Heart left ventricle (tissue), 16 donors: ENCODE data around the gene YIPF3. TPM values are rescaled to one million over a fixed set of nuclear protein-coding genes. Genes with fewer than 3 reads are reported as not detected.
"Not testable (repeated sequence)": the region's sequence is repeated elsewhere in the genome, so short reads cannot be mapped to it uniquely, and the experiment has no call there.

ENCODE experiments used
- ATAC-seq, 4 donors: fragments of 200-7000 bp; cut with Tn5 transposase; one replicate each; pipeline ENCODE4 v1.9.1; 2020 to 2022; ENCODE audit warnings: moderate library complexity in 4 of 4, mild to moderate bottlenecking in 3 of 4, moderate number of reproducible peaks in 1 of 4
- DNase-seq, 5 donors: peaks; one replicate each; pipeline ENCODE4 v3.0.0-alpha.2; 2020
- H3K27ac ChIP-seq, 12 donors: fragments of 200-600 bp; sonication (generic) in 4 of 12; one replicate each; pipeline versions ENCODE4 v1.5.0 to v1.8.0; 2016 to 2022; ENCODE audit warnings: mild to moderate bottlenecking in 2 of 12
- H3K27me3 ChIP-seq, 9 donors: fragments of 200-600 bp; sonication (generic) in 2 of 9; one replicate each; pipeline versions ENCODE4 v1.5.1 to v1.8.0; 2016 to 2022; ENCODE audit warnings: mild to moderate bottlenecking in 3 of 9
- H3K36me3 ChIP-seq, 9 donors: fragments of 200-600 bp; sonication (generic) in 2 of 9; one replicate each; pipeline versions ENCODE4 v1.5.0 to v1.8.0; 2018 to 2022; ENCODE audit warnings: mild to moderate bottlenecking in 2 of 9
- H3K4me1 ChIP-seq, 12 donors: fragments of 200-600 bp; sonication (generic) in 4 of 12; one replicate each; pipeline versions ENCODE4 v1.5.0 to v1.8.0; 2016 to 2022; ENCODE audit warnings: mild to moderate bottlenecking in 3 of 12
- H3K4me3 ChIP-seq, 12 donors: fragments of 200-600 bp; sonication (generic) in 4 of 12; one replicate each; pipeline versions ENCODE4 v1.5.0 to v1.8.0; 2017 to 2022; ENCODE audit warnings: mild to moderate bottlenecking in 9 of 12, moderate library complexity in 4 of 12
- H3K9me3 ChIP-seq, 12 donors: fragments of 200-600 bp; sonication (generic) in 4 of 12; one replicate each; pipeline versions ENCODE4 v1.5.0 to v1.8.0; 2016 to 2022; ENCODE audit warnings: mild to moderate bottlenecking in 1 of 12
- POLR2A ChIP-seq, 2 donors: fragments of 450-650 bp; IDR thresholded peaks; one replicate each; pipeline ENCODE4 v1.6.1; 2017; ENCODE audit warnings: antibody characterized with exemption in 2 of 2, mild to moderate bottlenecking in 2 of 2, moderate library complexity in 2 of 2
- WGBS, 4 donors: extraction: QIAGEN DNeasy Blood & Tissue Kit in 2 of 4; methylation state at CpG; one replicate each; pipeline versions ENCODE4 v1.1.5 to v1.1.7; 2013 to 2018; 5-methylcytosine and 5-hydroxymethylcytosine counted together
- intact Hi-C, 10 donors: fragments of 100-400 bp; cut with DNase I; formaldehyde crosslinking; loops; one replicate each; pipeline versions ENCODE4 v1.11.1 to v1.14.2; 2022
- polyA plus RNA-seq, 2 donors: library from polyadenylated mRNA; stranded (reverse); fragments of 200-250 nt; gene quantifications; one replicate each; pipeline ENCODE4 v1.2.3, GENCODE V29; 2013
- total RNA-seq, 9 donors: library from RNA; depleted of rRNA in 2 of 9; stranded (reverse); fragments of >200 nt in 2 of 9; fragmentation: NEBNext Ultra II Directional in 3 of 9; extraction: Animal tissue kit (Norgen Biotek cat#: 25700) in 3 of 9; gene quantifications; one replicate each; pipeline versions ENCODE4 v1.1.0 to v1.2.4, GENCODE V29; 2016 to 2023
- TF ChIP-seq, protein P1 (sequence below), 12 donors: fragments of 200-600 bp; sonication (generic) in 4 of 12; IDR thresholded peaks; one replicate each; pipeline versions ENCODE4 v1.5.0 to v1.8.0; 2018 to 2022; ENCODE audit warnings: antibody characterized with exemption in 12 of 12, mild to moderate bottlenecking in 5 of 12
- donor health status: ischemic (EF 13 %, LVEDD 7.1; RV severe dilation, severe dysfunction).
- donor health status: healthy with polysubstance abuse.
- donor health status: DM: no; HTN: yes; CAD: no.
- donor health status: DM: no; HTN: no; CAD: no.
- donor health status: ischemic (EF 25% LVEDD 6.9; RV normal size, moderate dysfunction).
- donor health status: ischemic (EF 25% LVEDD 5.7; RV mildly dilated, moderate dysfunction).
- donor health status: healthy.
- donor health status: DM: yes; HTN: yes; CAD: no.
- donor health status: ischemic (EF 35%, LVEDD 5.7; RV mildly dilated, moderate dysfunction).
- donor health status: nonischemic (EF 11% LVEDD 7.7; RV severe dilation, severe dysfunction).
- donor health status: DM: yes; HTN: yes; CAD: no.
- donor health status: PGD.
- donor health status: ischemic (EF 29% LVEDD 5.4; RV normal size, mild dysfunction).
- donor health status: nonischemic (EF 23%, LVEDD 6.1; RV moderate dilation, normal function).

YIPF3 gene
- total and polyA plus RNA-seq, 11 donors, result 63.4 to 132 (median 75.3) TPM

DNA sequence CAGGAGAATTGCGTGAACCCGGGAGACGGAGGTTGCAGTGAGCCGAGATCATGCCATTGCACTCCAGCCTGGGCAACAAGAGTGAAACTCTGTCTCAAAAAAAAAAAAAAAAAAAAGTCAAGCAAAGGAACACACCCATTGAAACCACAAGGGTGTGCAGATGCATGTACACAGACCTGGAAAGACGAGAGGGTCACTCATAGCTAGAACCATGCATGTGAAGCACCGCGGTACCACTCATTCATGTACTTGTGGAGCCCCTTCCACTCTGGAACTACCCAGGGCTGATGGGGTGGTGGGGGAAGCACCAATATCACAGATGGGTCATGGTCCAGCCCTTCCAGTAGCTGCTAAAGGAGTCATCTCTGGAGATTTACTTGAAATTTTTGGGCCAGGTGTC lies 46.8 kb downstream of the YIPF3 start:
- H3K4me3 ChIP-seq, result no peak overlapping the region
- no peak for DNase-seq
- H3K4me1 ChIP-seq, result peaks cover 0 to 29% (median 4%) of the 10 kb centered on the region in 12 donors
- H3K27ac ChIP-seq, result peak overlapping the region in 5 of 12 donors; percentile 28 to 95 (median 79)
- H3K9me3 ChIP-seq, result no peaks in the 10 kb centered on the region
- intact Hi-C loops, result no loop called here
- TF ChIP-seq POLR2A (IDR thresholded peaks at IDR 0.05), result no peak
- TF ChIP-seq, protein P1, sequence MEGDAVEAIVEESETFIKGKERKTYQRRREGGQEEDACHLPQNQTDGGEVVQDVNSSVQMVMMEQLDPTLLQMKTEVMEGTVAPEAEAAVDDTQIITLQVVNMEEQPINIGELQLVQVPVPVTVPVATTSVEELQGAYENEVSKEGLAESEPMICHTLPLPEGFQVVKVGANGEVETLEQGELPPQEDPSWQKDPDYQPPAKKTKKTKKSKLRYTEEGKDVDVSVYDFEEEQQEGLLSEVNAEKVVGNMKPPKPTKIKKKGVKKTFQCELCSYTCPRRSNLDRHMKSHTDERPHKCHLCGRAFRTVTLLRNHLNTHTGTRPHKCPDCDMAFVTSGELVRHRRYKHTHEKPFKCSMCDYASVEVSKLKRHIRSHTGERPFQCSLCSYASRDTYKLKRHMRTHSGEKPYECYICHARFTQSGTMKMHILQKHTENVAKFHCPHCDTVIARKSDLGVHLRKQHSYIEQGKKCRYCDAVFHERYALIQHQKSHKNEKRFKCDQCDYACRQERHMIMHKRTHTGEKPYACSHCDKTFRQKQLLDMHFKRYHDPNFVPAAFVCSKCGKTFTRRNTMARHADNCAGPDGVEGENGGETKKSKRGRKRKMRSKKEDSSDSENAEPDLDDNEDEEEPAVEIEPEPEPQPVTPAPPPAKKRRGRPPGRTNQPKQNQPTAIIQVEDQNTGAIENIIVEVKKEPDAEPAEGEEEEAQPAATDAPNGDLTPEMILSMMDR (IDR thresholded peaks at IDR 0.05), result no peak
- no peaks in the 10 kb centered on the region for H3K27me3 ChIP-seq
- no peak for ATAC-seq
- 92 to 95% (median 92%) methylated on average over 7 of the region's 7 CpGs for WGBS, 4 donors
- no peaks in the 10 kb centered on the region for H3K36me3 ChIP-seq

DNA sequence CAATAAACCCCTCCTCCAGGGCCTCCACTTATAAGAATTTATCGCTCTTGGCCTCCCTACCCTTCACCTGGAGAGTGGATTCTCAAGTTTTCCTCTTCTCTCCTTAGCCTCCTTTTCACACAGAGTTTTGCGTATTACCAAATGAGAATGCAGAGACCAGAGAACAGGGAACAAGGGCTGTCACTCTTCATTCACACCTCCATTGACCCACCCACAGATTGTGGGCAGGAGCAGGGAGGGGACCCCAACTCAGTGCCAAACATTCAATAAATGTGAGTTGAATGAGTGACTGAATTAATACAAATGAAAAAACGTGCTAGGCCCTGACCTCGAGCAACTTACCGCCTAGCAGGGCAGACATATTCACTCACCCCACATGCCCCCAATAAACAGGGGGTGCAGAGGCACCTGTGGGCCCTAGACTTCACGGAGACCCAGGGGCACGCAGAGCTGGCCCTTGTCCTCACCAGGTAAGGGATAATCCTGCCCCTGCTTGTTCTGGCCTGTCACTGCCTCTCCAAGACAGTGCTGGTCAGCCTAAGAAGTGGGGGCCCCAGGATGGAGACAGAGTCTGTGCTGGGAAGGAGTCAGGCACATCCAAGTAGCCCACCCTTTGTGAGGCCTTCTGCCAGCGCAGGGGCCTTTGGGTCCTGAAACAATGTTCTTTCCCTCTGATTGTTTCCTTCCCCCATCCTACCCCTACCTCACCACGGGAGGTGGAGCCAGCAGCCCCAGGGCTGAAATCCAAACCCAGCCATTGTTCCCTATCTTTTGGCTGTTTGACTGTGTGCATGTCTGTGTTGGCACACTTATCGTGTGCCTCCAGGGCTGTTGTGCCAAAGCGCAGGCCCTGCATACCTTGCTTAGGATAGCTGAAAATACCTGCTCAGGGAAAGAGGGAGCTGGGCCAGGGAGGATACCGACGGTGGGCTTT lies 47.7 kb downstream of the YIPF3 start:
- H3K4me1 ChIP-seq, result peaks cover 0 to 29% (median 4%) of the 10 kb centered on the region in 12 donors
- TF ChIP-seq POLR2A (IDR thresholded peaks at IDR 0.05), result no peak
- TF ChIP-seq, protein P1 (IDR thresholded peaks at IDR 0.05), result no peak
- H3K36me3 ChIP-seq, result no peaks in the 10 kb centered on the region
- H3K9me3 ChIP-seq, result no peaks in the 10 kb centered on the region
- DNase-seq, result peak in 3 of 5 donors; percentile 48 to 70 (median 59)
- 45 to 55% (median 53%) methylated on average over 12 to 13 of the region's 13 CpGs for WGBS, 4 donors
- no peaks in the 10 kb centered on the region for H3K27me3 ChIP-seq
- no peak overlapping the region for H3K4me3 ChIP-seq
- peak overlapping the region in 10 of 12 donors; percentile 24 to 95 (median 72) for H3K27ac ChIP-seq
- ATAC-seq, result peak; percentile 85 to 95 (median 92)
- intact Hi-C loops, result no loop called here

DNA sequence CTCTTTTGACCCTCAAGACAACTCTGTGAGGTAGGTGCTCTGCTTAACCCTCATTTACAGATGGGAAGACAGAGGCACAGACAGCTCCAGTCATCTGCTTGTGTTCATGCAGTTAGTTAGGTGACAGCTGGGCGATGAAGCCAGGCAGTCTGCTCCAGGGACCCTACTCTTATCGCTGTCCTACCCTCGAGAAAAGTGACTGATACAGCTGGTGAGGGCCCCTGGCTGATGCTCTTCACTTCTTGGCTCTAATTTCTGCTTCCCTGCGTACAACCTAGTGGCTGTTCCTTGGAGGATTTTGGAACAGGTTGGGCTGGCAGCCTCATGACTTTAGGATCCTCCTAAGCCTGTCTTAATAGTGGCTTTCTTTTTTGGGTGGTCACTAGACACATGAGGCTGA lies 48.5 kb downstream of the YIPF3 start:
- H3K27ac ChIP-seq, result peak overlapping the region in 9 of 12 donors; percentile 28 to 95 (median 79)
- H3K4me1 ChIP-seq, result peaks cover 0 to 25% (median 4%) of the 10 kb centered on the region in 12 donors
- peaks cover 0 to 4% (median 0%) of the 10 kb centered on the region in 9 donors for H3K27me3 ChIP-seq
- 37 to 50% (median 43%) methylated on average over 4 of the region's 4 CpGs for WGBS, 4 donors
- H3K36me3 ChIP-seq, result no peaks in the 10 kb centered on the region
- TF ChIP-seq POLR2A (IDR thresholded peaks at IDR 0.05), result no peak
- TF ChIP-seq, protein P1 (IDR thresholded peaks at IDR 0.05), result no peak
- no peaks in the 10 kb centered on the region for H3K9me3 ChIP-seq
- ATAC-seq (peak in 2 of 4 donors; percentile 28 to 60), DNase-seq (no peak)
- H3K4me3 ChIP-seq, result no peak overlapping the region
- intact Hi-C loops, result no loop called here

DNA sequence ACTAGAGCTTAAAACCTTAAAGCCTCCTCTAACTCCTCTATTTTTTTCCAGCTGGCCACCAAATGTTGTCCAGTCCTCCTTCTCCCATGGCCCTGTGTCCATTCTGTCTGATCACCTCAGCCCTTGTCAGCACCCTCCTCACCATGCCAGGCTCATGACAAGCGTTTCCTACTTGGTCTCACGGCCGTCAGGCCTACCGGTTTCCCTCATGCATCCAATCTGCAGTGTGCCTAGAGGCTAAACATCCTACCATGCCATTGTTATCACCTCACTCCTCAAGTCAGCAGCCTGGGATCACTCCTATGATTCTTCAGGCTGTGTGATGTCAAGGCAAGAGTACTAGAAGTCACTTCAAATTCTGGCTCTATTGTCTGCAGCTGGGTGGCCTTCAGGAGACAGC lies 49.0 kb downstream of the YIPF3 start:
- Histone ChIP-seq H3K27ac (peak overlapping the region in 9 of 12 donors; percentile 28 to 95 (median 79)), H3K4me3 (no peak overlapping the region), H3K4me1 (peaks cover 0 to 25% (median 4%) of the 10 kb centered on the region in 12 donors), H3K9me3 (no peaks in the 10 kb centered on the region), H3K36me3 (no peaks in the 10 kb centered on the region), H3K27me3 (peaks cover 0 to 4% (median 0%) of the 10 kb centered on the region in 9 donors)
- intact Hi-C loops, result no loop called here
- peak in 1 of 5 donors; percentile 55 for DNase-seq
- TF ChIP-seq, protein P1 (IDR thresholded peaks at IDR 0.05), result no peak
- no peak for TF ChIP-seq POLR2A (IDR thresholded peaks at IDR 0.05)
- peak; percentile 45 to 66 (median 54) for ATAC-seq
- 31 to 42% (median 35%) methylated on average over 4 of the region's 4 CpGs for WGBS, 4 donors

DNA sequence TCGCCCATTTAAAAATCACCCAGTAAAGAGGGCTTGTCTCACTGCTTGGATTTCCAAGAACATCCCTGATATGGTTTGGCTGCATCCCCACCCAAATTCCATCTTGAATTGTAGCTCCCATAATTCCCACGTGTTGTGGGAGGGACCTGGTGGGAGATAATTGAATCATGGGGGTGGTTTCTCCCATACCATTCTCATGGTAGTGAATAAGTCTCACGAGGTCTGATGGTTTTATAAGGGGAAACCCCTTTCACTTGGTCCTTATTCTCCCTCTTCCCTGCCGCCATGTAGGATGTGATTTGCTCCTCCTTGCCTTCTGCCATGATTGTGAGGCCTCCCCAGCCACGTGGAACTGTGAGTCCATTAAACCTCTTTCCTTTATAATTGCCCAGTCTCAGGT lies 49.5 kb downstream of the YIPF3 start:
- peak overlapping the region in 4 of 12 donors; percentile 19 to 95 (median 75) for H3K27ac ChIP-seq
- DNase-seq, H3K9me3 ChIP-seq, H3K4me3 ChIP-seq, H3K27me3 ChIP-seq, intact Hi-C loops, ATAC-seq, H3K36me3 ChIP-seq: not testable (repeated sequence)
- H3K4me1 ChIP-seq, result peaks cover 0 to 25% (median 4%) of the 10 kb centered on the region in 12 donors
- WGBS, 4 donors, result 60 to 71% (median 65%) methylated on average over 5 of the region's 5 CpGs
